ENCODE data around the gene CXorf58.

The CXorf58 gene

DNA sequence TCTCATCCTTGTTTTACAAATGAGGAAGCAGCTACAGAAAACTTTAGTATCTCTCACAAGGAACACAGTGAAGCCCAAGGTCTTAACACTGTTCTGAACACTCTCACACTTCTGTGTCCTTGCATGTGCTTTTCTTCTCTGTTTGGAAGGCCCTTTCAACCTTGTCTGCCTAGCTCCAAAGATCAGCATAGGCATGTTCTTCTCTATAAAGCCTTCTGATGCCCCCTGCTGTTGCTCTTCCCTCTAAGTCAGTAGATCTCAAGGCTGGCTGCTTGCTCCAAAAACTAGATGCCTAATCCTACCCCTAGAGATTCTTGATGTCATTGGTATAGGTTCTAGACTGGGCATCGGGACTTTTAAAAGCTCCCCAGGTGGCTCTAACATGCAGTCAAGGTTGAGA lies 6.0 kb upstream of the CXorf58 start:
- peak; percentile 54 for DNase-seq

DNA sequence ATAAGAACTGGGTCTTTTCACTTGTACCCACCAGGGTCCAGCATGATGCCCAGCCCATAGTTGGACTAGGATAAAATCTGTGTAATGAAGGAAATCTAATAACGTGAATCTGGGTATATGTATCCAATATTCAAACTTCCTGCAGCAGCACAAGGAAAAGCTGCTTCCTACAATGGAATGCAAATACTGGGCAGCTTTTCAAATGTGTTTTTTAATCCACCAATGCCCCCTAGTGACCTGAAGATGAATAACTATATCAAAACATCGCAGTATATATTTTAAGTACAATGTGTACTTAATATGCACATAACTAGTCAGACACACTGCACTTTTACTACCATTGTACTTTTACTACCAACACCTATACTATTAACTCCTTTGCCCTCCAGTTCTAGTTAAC lies 5.4 kb upstream of the CXorf58 start:
- DNase-seq, result peak; percentile 47

DNA sequence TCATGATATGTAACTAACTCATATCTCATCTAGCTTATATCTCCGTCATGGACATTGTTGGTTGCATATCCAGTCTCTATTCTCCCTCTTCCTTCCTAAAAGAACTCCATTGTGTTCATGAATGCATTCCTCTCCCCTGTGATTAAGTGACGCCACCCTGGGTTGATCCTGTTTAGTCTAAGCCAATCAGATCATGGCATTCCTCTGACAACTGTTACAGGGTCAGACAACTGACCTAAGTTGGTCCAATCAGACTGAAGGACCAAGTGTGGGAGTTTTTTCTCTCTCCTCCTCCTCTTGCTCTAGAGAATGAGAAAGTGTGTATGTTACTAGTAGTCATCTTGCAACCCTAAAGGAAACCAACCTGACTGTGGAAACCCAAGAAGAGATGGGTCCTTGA lies 3.7 kb upstream of the CXorf58 start:
- DNase-seq, result no peak

DNA sequence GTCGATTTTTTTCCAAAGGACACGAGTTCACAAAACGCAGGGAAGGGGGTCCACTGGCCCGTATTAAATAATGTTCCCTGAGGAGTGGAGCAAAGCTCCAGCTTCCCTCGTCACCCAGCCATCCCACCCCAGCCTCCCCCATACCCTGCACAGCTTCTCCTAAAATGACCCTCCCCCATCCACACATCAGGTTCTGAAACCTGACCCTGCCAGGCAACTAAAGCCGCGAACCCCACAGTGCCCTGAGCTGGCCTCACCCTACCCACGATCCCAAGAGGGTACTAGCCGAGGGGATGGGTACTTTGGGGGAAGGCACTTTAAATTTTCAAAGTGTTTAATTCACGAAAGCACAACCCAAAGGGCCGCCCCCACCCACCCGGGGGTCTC lies 702 bp upstream of the CXorf58 start:
- no peak for DNase-seq

DNA sequence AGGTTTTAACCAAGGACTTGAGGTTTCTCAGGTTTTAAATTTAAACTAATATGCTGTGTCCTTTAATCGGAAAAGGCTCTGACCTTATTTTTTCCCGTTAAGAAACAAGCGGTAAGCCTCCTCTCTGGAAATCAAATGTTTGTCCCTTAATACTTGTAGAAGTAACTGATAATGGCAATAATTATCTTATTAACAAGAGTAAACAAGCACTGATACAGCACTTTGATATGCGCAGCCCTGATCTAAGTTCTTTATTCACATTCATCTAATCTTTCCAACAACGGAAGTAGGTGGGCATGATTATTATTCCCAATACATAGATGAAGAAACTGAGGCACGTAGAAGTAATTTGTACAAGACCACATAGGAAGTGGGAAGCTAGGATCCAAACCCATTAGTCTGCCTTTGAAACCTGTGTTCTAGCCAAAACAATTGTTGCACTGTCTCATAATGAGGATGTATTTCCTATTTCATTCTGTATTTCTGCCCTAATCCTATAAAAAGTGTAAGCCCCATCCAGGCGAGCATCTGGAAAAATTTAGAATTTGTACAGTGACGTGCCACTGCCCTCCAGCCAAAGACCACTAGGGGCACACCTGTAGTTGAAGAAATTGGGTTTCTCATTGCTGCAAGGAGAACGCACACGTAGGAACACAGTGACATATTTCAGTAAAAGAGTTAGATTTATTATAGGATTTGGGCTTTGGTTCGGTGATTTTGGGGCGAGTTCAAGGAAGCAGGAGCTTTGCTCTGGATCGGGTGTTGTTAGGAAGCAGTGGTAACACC lies 606 bp downstream of the CXorf58 start:
- no peak for DNase-seq

DNA sequence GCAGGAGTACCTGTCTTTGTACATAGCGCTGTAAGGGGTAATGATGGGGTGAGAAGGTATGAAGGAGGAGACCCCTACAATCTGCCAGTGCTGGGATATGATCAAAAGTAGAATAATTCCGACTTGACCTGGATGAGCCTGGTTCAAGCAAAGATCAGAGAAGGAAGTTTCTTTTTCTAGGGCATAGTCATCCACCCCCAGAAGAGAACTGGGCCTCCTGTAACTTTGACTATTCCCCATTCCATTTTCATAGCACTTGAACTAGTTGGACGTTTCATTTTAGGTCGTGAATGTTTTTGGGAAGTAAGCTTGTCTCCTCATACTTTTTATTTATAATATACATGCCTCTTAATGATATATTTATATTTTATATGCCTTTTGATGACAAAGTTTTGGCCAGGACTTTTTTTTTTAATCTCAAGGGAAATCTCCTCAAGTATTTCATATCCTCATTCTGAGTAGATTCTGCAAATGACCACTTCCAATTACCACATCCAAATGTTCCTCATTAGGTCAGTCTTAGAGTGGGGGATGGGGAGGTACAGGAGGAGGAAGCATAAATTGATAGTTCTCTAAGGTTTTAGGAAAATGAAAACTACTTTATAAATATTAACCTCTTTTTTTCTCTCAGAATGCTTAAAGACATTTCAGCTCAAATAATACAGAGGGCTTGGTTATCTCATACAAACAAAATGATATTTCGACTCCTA lies 3.5 kb downstream of the CXorf58 start:
- no peak for DNase-seq

DNA sequence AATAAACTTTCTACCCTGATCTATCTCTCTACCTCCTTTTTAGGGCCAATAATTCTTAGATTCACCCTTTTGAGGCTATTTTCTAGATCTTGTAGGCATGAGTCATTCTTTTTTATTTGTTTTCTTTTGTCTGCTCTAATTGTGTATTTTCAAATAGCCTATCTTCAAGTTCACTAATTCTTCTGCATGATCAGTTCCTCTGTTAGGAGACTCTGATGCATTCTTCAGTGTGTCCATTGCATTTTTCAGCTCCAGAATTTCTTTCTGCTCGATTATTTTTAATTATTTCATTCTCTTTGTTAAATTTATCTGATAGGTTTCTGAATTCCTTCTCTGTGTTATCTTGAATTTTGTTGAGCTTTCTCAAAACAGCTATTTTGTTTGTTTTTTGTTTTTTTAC lies 11.3 kb downstream of the CXorf58 start:
- no peak for DNase-seq

DNA sequence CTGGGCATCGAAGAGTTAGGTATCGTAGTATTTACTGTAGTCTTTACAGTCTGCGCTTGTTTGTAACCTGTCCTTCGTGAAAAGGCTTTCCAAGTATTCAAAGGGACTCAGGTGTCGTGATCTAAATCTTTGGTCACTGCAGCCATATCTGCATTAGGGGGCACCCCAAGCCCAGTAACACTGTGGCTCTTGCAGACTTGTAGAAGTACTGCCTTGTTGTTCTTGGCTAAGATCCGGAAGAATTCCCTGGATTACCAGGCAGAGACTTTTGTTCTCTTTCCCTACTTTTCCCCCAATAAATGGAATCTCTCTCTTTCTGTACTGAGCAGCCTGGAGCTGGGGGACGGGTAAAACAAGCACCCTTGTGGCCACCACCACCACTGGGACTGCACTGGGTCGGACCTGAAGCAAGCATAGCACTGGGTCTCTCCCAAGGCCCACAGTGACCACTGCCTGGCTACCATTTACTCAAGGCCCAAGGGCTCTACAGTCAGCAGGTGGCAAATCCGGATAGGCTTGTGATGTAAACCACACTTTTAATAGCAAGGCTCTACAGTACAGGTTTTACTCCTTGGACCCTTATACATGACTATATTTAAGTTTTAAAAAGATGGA lies 12.0 kb downstream of the CXorf58 start:
- no peak for DNase-seq

DNA sequence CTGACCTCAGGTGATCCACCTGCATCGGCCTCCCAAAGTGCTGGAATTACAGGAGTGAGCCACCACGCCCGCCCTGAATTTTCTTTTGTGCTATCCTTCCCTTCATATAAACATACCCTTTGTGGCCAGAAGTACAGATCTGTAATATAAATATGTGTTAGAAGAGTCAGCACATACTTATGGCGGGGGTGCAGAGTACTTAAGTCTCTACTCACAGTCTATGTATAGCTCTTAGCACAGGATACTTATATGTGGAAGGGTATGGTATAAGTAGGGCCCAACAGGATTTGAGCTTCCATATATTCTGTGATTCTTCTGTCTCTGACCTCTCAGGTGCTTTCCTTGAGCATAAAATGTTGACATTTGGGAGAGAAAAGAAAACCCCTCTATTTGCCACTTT lies 18.2 kb downstream of the CXorf58 start:
- no peak for DNase-seq

DNA sequence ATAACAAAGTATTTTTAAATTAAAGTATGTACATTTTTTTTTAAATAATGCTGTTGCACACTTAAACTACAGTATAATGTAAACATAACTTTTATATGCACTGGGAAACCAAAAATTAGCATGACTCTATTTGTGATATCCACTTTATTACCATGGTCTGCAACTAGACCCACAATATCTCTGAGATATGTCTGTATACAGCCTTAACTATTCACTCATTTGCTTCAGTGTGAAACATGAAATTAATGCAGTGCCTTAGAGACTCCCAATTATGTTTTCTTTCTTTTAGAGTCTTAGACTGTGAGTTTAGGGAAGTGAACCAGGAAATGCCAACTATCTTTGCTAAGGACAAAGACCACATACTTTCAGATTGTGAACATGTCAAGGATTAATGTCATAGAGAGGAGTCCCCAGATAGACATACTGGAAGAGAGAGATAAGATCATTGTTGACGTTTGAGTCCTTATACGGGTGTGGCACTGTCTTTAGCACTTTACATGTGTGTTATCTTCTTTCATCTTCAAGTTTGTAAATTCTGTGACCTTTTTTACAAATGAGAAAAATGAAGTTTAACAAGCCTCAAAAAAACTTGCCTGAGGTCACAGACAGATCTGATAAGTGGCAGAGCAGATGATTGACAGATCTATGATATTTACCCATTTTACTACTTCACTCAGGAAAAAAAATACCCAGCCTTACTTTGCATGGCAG lies 23.2 kb downstream of the CXorf58 start:
- DNase-seq, result no peak

DNA sequence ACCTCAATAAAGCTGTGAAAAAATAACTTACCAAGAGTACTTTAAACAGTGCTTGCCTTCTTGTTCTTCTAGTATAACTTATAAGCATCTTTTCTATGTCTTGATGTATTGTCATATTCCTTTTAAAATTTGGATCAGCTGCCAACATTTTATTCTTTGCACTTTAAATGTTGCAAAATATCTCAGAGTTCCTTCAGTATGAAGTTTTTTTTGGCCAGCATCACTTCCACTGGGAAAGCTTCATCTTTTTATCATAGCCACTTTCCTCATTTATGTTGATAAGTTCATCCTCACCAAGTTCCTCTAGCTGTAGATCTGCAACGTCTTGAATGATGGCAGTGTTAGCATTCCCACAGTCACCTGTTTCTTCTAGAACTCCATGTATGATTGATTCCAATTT lies 24.2 kb downstream of the CXorf58 start:
- DNase-seq, result no peak

DNA sequence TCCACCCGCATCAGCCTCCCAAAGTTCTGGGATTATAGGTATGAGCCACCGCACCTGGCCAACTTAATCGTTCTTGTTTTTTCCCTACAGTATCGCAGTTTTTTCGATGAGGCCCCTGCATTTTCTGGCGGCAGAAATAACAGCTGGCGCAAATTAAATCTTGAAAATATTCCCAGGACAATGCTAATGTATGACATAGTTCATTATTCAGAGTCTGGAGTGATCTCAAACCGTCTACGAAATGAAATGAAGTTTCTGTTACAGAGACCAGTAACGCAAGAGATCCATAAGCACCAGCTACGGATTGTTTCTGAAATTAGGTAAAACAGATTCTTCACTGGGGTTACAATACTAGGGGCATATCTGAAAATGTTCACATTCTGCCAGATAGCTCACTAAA lies 27.3 kb downstream of the CXorf58 start:
- DNase-seq, result no peak

DNA sequence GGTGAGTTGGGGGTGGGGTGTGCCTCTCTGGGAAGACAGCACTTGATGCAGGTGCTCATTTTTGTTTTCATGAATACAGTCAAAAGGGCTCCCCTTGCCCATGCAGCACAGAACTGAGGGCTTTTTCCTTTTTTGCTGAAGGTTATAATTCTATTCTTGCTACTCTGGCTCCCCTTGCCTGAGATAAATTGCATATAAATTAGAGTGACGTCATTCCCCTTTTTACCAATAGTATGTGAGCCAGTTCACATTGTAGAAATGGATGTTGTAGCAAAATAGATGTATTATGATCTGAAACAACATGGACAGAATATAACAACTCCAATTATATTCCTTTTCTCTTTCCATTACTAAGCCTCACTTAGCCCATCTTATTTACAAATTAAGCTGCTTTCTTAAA lies 28.4 kb downstream of the CXorf58 start:
- DNase-seq, result no peak

DNA sequence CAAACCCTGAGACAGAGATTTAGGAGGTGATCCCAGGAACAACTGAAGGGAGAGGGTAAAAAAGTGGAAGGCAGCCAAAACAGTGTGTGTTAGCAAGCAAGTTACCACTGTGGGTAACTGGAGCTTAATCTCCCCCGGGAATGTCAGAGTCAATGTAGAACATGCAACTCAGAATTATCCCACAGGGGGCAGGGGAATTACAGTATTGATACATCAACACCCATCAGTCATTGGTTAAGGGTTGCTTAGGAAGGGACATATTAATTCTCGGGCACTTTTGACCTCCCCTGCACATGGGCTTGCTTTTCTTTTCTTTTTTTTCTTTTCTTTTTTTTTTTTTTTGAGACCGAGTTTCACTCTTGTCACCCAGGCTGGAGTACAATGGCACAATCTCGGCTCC lies 29.3 kb downstream of the CXorf58 start:
- no peak for DNase-seq

DNA sequence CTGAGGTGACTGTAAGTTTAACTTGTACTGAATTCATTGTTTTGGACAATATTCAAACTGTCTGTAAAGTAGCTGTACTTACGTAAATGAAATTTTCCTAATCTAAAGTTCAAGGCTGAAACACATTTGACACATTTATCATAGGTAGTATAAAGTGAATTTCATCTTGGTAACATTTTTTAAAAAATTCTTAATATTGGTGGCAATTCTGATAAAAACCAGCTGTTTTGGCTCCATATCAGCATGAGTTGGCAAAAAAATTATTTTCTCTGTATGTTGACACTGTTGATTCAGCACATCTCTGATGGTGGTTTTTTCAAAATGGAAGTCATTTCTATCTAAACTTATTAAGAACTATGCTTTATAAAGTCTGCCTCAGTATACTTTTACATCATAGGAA lies 30.9 kb downstream of the CXorf58 start:
- DNase-seq, result no peak

DNA sequence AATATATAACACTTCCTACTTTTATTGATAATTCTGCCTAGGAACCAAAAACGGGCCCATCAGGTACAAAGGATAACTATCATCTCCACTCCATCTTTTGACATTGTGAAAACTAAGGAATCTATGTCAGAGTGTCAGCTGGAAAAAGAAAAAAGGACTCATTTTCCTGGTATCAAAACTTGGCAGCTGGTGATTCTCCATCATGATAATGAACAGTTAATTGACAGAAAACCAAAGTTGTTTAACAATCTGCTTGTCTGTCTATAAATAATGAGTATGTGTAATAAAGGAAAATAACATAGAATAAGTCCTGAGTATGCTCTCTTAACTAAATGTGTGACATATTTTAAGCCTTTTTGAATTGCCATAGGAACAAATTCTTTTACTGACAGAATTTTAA lies 31.4 kb downstream of the CXorf58 start:
- DNase-seq, result no peak

DNA sequence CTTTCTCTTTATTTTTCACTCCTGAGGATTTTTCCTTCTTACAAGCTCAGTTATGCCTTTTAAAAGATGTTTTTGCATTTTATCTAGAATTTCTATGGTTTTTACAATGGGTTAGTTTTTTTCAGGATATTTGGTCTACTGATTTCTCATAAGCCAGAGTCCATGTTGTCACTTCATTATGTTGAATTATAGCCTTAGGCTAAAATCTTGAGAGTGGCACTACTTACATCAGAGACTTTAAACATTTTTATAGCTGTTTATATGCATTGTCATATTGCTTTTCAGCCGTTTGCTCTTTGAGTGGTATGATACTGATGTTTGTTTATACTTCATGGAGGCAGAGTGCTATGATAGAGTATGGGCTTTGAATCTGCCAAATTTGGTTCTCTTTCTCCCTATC lies 36.4 kb downstream of the CXorf58 start:
- DNase-seq, result no peak

DNA sequence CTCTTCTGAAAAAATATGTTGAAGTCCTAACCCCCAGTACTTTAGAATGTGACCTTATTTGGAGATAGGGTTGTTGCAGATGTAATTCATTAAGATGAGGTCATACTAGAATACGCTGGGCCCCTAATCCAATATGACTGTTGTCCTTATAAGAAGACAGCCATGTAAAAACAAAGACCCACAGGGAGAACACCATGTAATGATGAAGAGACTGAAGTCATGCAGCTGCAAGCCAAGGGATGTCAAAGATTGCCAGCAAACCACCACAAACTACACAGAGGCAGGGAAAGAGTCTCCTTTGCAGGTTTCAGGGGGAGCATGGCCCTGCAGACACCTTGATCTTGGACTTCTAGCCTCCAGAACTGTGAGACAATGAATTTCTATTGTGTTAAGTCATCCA lies 37.4 kb downstream of the CXorf58 start:
- no peak for DNase-seq

DNA sequence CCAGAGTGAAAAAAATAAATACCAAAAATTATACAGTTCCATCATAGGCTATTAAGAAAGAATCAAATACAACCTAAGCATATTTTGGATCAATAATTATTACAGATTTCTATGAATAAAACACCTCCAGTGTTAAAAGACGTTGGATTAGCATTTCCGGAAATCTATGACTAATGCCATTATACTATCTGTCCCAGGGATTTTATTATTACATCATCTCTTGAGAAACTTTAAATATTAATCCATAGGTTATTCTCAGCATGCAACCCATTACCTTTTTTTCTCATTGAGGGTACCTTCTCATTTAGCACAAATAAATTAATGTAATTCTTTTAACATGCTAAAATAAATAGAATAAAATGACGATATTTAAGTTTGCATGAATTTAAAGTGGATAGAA lies 44.6 kb downstream of the CXorf58 start:
- DNase-seq, result no peak

DNA sequence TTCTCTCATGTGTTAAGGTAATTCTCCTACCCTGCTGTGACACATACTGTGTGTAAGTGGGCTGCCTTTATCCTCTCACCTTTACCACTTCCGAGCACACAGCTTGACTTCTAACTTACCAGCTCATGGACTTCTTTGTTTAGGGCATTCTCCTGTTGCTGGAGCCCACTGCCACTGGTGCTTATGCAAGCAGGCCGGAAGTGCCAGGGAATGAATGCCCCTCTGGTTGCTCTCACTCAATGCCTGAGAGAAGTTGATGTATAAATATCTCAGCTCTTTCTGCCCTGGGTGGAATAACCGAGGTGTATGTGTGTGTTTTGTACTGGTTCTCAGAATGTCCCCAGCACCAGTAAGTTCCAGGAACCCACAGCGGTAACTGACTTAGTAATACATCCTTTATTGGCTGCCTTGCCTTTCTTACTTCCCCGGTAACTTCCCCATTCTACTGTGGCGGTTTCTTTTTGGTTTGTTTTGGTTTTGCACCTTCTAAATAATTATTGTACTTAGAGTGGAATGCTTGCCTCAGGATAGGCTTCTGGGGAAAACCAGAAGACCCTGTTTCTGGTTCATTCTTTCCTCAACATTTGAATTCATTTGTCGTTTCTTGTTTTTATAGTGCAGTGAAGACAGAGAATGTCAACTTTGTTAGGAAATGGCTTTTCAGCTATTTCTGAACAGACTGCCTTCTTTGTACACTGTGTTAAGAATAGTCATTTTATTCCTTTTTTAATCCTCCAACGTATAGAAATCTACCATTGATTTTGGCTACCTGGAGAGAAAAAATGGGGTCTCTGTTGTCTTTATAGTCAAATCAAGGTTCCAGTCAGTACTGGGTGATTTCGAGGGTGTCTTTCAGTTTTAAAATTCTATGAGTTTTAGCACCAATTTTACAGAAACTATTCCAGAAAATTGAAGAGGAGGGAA lies 45.4 kb downstream of the CXorf58 start:
- peak; percentile 71 for DNase-seq

DNA sequence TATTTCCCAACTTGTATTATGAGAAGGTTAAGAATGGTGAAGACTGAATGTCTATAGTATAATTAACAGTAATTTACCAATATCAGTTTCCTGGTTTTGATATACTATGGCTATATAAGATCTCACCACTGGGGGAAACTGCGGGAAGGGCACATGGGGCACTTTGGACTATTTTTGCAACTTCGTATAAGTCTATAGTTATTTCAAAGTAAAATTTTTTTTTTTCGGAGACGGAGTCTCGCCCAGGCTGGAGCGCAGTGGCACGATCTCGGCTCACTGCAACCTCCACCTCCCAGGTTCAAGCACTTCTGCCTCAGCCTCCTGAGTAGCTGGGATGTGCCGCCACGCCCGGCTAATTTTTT lies 46.1 kb downstream of the CXorf58 start:
- peak; percentile 7 for DNase-seq

DNA sequence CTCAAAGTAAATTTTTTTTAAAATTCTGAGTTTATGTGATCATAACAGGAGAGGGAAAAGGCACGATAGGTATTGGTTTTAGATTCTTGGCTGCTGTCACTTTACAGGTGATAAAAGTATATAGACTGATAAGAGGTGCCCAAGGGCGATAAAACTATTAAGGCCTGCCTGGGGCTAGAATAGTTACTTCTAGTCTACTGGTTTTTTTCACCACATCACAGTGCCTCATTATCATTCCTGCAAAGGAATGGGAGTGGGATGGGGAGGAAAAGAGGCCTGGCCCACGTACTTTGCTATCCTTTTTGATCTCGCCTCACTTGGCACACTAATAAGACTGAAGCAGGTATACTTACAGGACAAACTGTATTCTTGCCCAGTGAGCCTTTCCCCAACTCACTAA lies 46.6 kb downstream of the CXorf58 start:
- no peak for DNase-seq

DNA sequence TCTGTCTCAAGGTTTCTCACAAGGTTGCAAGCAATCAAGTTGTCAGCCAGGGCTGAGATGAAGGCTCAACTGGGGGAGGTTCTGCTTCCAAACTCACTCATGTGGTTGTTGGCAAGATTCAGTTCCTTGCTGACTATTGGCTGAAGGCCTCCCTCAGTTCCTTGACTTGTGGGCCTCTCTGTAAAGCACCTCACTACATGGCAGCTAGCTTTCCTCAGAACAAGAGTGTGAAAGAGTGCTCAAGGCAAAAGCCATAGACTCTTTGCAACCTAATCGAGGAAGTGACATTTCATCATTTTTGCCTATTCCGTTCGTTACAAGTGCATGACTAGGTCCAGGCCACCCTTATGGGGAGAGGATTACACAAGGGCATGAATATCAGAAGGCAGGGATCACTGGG lies 52.0 kb downstream of the CXorf58 start:
- DNase-seq, result no peak

Measured in activated CD4-positive, alpha-beta T cell treated with anti-CD3 and anti-CD28 coated beads, Interleukin-2, amount 50 U/mL, for 16 hours (primary cell).